Left lung (tissue), 10 donors: Measurements from ENCODE around the gene DISP3. TPM values are rescaled to one million over a fixed set of nuclear protein-coding genes. Genes with fewer than 3 reads are reported as not detected.

Source experiments
- ATAC-seq: fragments of 200-7000 bp; cut with Tn5 transposase; one replicate; pipeline ENCODE4 v1.9.1; 2020; ENCODE audit warnings: moderate library complexity
- DNase-seq, 4 donors: peaks; one replicate each; pipeline ENCODE4 v3.0.0-alpha.2; 2013 to 2020
- H3K27ac ChIP-seq, 2 donors: fragments of 200-600 bp; sonication (generic) in 1 of 2; one replicate each; pipeline versions ENCODE4 v1.5.0 to v1.8.0; 2020 to 2021
- H3K27me3 ChIP-seq, 2 donors: fragments of 200-600 bp; sonication (generic) in 1 of 2; one replicate each; pipeline versions ENCODE4 v1.5.0 to v1.8.0; 2020 to 2021
- H3K36me3 ChIP-seq, 2 donors: fragments of 200-600 bp; sonication (generic) in 1 of 2; one replicate each; pipeline versions ENCODE4 v1.5.0 to v1.8.0; 2020 to 2021
- H3K4me1 ChIP-seq, 2 donors: fragments of 200-600 bp; one replicate each; pipeline ENCODE4 v1.8.0; 2021
- H3K4me3 ChIP-seq, 2 donors: fragments of 200-600 bp; sonication (generic) in 1 of 2; one replicate each; pipeline versions ENCODE4 v1.5.0 to v1.8.0; 2020 to 2021; ENCODE audit warnings: mild to moderate bottlenecking in 1 of 2
- H3K9me3 ChIP-seq, 2 donors: fragments of 200-600 bp; sonication (generic) in 1 of 2; one replicate each; pipeline versions ENCODE4 v1.5.0 to v1.8.0; 2020 to 2021
- intact Hi-C, 2 donors: fragments of 100-400 bp; cut with DNase I; formaldehyde crosslinking; loops; one replicate each; pipeline versions ENCODE4 v1.11.2 to v1.14.2; 2022
- polyA plus RNA-seq, 6 donors: library from polyadenylated mRNA; unstranded; fragments of 120-200 nt; gene quantifications; one replicate each; pipeline ENCODE4 v1.2.1, GENCODE V29; 2013; ENCODE audit not compliant: insufficient read length in 6 of 6
- total RNA-seq, 2 donors: library from RNA; stranded (reverse); fragmentation: NEBNext Ultra II Directional; extraction: Animal tissue kit (Norgen Biotek cat#: 25700); gene quantifications; one replicate each; pipeline ENCODE4 v1.2.1, GENCODE V29; 2021
- TF ChIP-seq, protein P1 (sequence below), 2 donors: fragments of 200-600 bp; sonication (generic) in 1 of 2; IDR thresholded peaks; one replicate each; pipeline versions ENCODE4 v1.5.0 to v1.8.0; 2021; ENCODE audit warnings: antibody characterized with exemption in 2 of 2
- donor health status: DM: no; HTN: yes; CAD: no.
- donor health status: DM: no; HTN: no; CAD: no.

Gene DISP3
- total and polyA plus RNA-seq, 8 donors, result 0.05 to 0.98 (median 0.53) TPM

DNA sequence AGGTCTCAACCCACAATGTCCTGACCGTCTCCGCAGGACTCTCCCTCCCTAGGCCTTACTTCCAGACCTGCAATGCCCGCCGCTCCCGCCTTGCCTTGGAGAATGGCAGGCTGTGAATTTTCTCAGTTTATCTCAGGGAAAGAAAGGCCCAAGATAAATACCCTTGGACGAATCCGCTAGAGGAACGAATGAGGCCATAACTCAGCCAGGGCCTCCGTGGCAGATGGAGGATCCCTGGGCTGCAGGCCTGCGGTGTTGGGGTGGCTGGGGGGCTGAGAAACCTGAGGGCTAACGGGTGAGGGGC lies 29.9 kb upstream of the DISP3 start:
- TF ChIP-seq, protein P1, sequence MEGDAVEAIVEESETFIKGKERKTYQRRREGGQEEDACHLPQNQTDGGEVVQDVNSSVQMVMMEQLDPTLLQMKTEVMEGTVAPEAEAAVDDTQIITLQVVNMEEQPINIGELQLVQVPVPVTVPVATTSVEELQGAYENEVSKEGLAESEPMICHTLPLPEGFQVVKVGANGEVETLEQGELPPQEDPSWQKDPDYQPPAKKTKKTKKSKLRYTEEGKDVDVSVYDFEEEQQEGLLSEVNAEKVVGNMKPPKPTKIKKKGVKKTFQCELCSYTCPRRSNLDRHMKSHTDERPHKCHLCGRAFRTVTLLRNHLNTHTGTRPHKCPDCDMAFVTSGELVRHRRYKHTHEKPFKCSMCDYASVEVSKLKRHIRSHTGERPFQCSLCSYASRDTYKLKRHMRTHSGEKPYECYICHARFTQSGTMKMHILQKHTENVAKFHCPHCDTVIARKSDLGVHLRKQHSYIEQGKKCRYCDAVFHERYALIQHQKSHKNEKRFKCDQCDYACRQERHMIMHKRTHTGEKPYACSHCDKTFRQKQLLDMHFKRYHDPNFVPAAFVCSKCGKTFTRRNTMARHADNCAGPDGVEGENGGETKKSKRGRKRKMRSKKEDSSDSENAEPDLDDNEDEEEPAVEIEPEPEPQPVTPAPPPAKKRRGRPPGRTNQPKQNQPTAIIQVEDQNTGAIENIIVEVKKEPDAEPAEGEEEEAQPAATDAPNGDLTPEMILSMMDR (IDR thresholded peaks at IDR 0.05), result no peak
- intact Hi-C loops, result no loop called here
- ATAC-seq, result no peak
- Histone ChIP-seq H3K9me3 (no peaks in the 10 kb centered on the region), H3K27me3 (peaks cover 0 to 92% of the 10 kb centered on the region in 2 donors), H3K4me3 (no peak overlapping the region), H3K27ac (no peak overlapping the region), H3K36me3 (no peaks in the 10 kb centered on the region), H3K4me1 (no peaks in the 10 kb centered on the region)
- no peak for DNase-seq

DNA sequence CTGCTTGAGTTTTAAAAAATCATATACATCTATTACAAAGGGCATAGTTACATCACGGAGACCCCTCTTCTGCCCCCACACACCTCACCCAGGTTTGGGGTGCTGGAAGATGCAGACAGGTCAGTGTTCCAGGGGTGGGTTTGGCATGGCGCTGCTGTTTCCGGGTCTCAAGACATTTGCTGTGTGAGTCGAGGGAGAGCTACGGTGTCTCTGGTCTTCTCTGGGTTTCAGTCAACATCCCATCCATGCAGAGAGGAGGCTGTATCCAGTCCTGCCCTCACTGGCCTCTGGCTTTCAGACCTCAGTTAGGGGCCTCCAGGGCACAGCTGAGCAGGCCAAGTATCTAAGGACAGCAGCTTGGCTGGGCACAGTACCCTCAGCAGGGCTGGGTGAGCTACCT lies 28.6 kb upstream of the DISP3 start:
- Histone ChIP-seq H3K4me3 (no peak overlapping the region), H3K36me3 (no peaks in the 10 kb centered on the region), H3K4me1 (no peaks in the 10 kb centered on the region), H3K27me3 (peaks cover 0 to 91% of the 10 kb centered on the region in 2 donors), H3K27ac (no peak overlapping the region), H3K9me3 (no peaks in the 10 kb centered on the region)
- intact Hi-C loops, result no loop called here
- ATAC-seq (no peak), DNase-seq (no peak)
- TF ChIP-seq, protein P1 (IDR thresholded peaks at IDR 0.05), result no peak

DNA sequence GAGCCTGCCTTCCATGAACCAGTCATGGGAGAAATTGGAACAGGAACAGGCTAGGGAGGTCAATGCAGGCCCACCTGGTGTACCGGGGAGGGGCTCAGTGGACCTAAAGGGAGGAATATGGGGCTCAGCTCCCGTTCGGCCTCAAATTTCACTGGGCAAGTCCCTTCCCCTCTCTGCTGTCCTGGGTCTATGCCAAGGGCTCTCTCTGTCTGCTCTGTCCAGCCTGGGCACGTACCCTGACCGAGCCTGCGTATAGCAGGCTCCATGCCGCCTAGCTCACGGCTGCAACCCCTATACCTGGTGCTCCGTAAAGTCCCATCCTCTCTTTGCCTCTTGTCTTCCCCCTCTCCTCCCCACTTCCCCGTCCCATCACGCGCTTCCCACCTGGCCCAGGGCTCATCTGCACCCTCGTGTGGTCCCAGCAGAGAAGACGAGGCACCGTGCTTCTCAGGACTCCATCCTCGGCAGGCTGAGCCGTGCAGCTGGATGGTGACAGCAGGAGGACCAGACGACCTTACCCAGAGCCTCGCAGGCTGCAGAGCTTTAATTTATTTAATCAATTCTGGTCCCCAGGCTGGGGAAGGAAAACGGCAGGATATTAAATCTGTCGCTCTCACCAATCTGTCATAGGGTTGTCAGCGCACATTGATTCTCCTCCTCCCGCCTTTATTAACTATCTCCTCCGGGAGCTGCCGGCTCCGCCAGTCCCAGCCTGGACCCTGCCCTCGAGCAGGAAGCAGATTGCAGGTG lies 25.0 kb upstream of the DISP3 start:
- Histone ChIP-seq H3K4me3 (no peak overlapping the region), H3K9me3 (no peaks in the 10 kb centered on the region), H3K27me3 (peaks cover 0 to 86% of the 10 kb centered on the region in 2 donors), H3K27ac (no peak overlapping the region), H3K36me3 (no peaks in the 10 kb centered on the region), H3K4me1 (no peaks in the 10 kb centered on the region)
- intact Hi-C loops, result no loop called here
- DNase-seq, result no peak
- ATAC-seq, result no peak
- TF ChIP-seq, protein P1 (IDR thresholded peaks at IDR 0.05), result no peak

DNA sequence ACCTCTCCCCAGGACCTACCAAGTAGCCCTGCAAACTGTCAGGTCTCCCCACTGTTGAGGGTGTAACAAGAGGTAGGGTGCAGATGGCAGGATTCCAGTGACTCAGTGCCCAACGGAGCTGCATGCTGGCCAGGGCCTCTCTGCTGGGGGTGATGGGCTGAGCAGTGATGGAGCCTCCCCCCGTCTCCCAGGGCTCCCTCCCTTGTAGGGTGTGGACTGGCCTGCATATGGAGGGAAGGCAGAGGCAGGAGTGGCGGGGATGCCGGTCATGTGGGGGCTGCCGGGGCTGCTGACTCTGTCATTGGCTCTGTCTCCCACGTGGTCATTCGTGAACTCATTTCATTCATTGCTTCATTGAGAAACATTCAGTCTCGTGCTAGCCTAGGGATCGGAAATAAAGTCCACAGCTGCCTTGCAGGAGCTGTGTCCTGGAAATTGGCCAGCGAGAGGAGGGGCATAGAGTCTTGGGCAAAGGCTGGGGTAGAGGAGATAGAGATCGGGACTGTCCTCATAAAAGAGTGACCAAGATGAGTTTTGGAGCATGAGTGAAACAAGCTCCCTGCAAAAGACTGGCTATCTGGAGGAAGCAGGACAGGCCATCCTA lies 22.9 kb upstream of the DISP3 start:
- H3K36me3 ChIP-seq, result no peaks in the 10 kb centered on the region
- no peak for ATAC-seq
- H3K4me1 ChIP-seq, result no peaks in the 10 kb centered on the region
- no peak overlapping the region for H3K4me3 ChIP-seq
- TF ChIP-seq, protein P1 (IDR thresholded peaks at IDR 0.05), result no peak
- H3K27me3 ChIP-seq, result peaks cover 0 to 90% of the 10 kb centered on the region in 2 donors
- DNase-seq, result no peak
- intact Hi-C loops, result no loop called here
- H3K27ac ChIP-seq, result no peak overlapping the region
- no peaks in the 10 kb centered on the region for H3K9me3 ChIP-seq

DNA sequence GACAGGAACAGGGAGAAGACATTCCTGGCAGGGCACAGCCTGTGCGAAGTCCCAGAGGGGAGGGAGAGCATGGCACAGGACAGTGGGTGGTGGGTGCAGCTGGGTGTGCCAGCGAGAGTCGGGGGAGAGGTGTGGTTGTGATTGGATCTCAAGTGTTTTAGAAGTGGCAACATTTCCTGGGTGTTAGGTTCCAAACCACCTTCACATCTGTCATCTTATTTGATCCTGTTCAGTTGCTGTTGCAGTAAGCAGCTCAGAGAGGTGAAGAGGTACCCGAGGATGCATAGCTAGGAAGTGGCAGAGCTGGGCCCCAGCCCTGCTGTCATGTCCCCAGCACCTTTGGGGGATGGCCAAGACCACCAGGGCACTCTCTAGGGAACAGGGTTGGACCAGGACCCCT lies 22.0 kb upstream of the DISP3 start:
- peaks cover 0 to 87% of the 10 kb centered on the region in 2 donors for H3K27me3 ChIP-seq
- no peak for ATAC-seq

More for the DNA sequence above, 22.0 kb upstream of the DISP3 start:
- no peaks in the 10 kb centered on the region for H3K4me1 ChIP-seq
- H3K4me3 ChIP-seq, result no peak overlapping the region
- H3K36me3 ChIP-seq, result no peaks in the 10 kb centered on the region
- H3K9me3 ChIP-seq, result no peaks in the 10 kb centered on the region
- DNase-seq, result no peak
- intact Hi-C loops, result no loop called here
- H3K27ac ChIP-seq, result no peak overlapping the region
- TF ChIP-seq, protein P1 (IDR thresholded peaks at IDR 0.05), result no peak
